CD8-positive, alpha-beta memory T cell (primary cell): ENCODE data around the gene CTSH. TPM values are rescaled to one million over a fixed set of nuclear protein-coding genes. Genes with fewer than 3 reads are reported as not detected.

ENCODE experiments used
- CTCF ChIA-PET: fragments of 350-600 bp; sonication (Branson Sonifier 250); formaldehyde crosslinking; loops from one replicate; lab custom pipeline; 2021; ENCODE audit warnings: antibody characterized with exemption; lab: Charles Lee
- POLR2A ChIA-PET: fragments of 350-600 bp; sonication (Branson Sonifier 250); formaldehyde crosslinking; loops from one replicate; lab custom pipeline; 2021; ENCODE audit warnings: antibody characterized with exemption; lab: Charles Lee
- DNase-seq, 5 donors: peaks; one replicate each; pipeline versions ENCODE4 v3.0.0 to v3.0.0-alpha.2; 2020 to 2022; ENCODE audit warnings: mixed read lengths in 1 of 5
- H3K27ac ChIP-seq: one replicate; pipeline ENCODE4 v1.7.0; 2013; ENCODE audit warnings: low read depth, mild to moderate bottlenecking, low read length, moderate library complexity
- H3K27me3 ChIP-seq: 2 replicates; pipeline ENCODE4 v1.7.0; 2013; ENCODE audit warnings: low read length, mild to moderate bottlenecking; ENCODE audit not compliant: insufficient read depth, poor library complexity, severe bottlenecking
- H3K36me3 ChIP-seq: 2 replicates; pipeline ENCODE4 v1.7.0; 2013; ENCODE audit warnings: mild to moderate bottlenecking, low read length, moderate library complexity; ENCODE audit not compliant: insufficient read depth
- H3K4me1 ChIP-seq: 2 replicates; pipeline ENCODE4 v1.7.0; 2013; ENCODE audit warnings: mild to moderate bottlenecking, low read length, moderate library complexity; ENCODE audit not compliant: insufficient read depth
- H3K4me3 ChIP-seq: 2 replicates; pipeline ENCODE4 v1.7.0; 2013; ENCODE audit warnings: mild to moderate bottlenecking, low read length
- H3K9me3 ChIP-seq: 2 replicates; pipeline ENCODE4 v1.7.0; 2013; ENCODE audit warnings: mild to moderate bottlenecking, low read length
- H3K27ac Mint-ChIP-seq, 8 donors: one replicate each; pipeline ENCODE4 v1.8.0; 2020 to 2021; ENCODE audit warnings: mixed read lengths in 8 of 8, mild to moderate bottlenecking in 6 of 8, inconsistent platforms in 3 of 8, moderate library complexity in 3 of 8
- H3K27me3 Mint-ChIP-seq, 2 donors: one replicate each; pipeline ENCODE4 v1.8.0; 2020 to 2021; ENCODE audit warnings: mixed read lengths in 2 of 2, mild to moderate bottlenecking in 1 of 2, moderate library complexity in 1 of 2
- H3K36me3 Mint-ChIP-seq, 3 donors: one replicate each; pipeline ENCODE4 v1.8.0; 2020 to 2021; ENCODE audit warnings: mixed read lengths in 3 of 3, inconsistent platforms in 1 of 3, mild to moderate bottlenecking in 1 of 3
- H3K4me1 Mint-ChIP-seq, 3 donors: one replicate each; pipeline ENCODE4 v1.8.0; 2020 to 2021; ENCODE audit warnings: mixed read lengths in 3 of 3, inconsistent platforms in 1 of 3, mild to moderate bottlenecking in 1 of 3
- H3K4me3 Mint-ChIP-seq, 7 donors: one replicate each; pipeline ENCODE4 v1.8.0; 2020 to 2021; ENCODE audit warnings: mixed read lengths in 7 of 7, mild to moderate bottlenecking in 6 of 7, moderate library complexity in 4 of 7, inconsistent platforms in 2 of 7
- H3K9me3 Mint-ChIP-seq, 5 donors: one replicate each; pipeline ENCODE4 v1.8.0; 2020 to 2022; ENCODE audit warnings: mixed read lengths in 5 of 5, mild to moderate bottlenecking in 3 of 5, moderate library complexity in 2 of 5, inconsistent platforms in 1 of 5
- polyA plus RNA-seq: library from polyadenylated mRNA; unstranded; fragments of 300-500 nt; fragmentation: Illumina TruSeq; gene quantifications from one replicate; pipeline ENCODE4 v1.2.3, GENCODE V29; 2021
- total RNA-seq, 2 experiments: library from RNA; stranded (reverse); gene quantifications; one replicate each; pipeline ENCODE4 v1.2.3, GENCODE V29; 2021

The CTSH gene
- total and polyA plus RNA-seq, 3 experiments from 2014 or later, result 8.1 to 68.7 (median 9.8) TPM

- Mint-ChIP-seq H3K36me3 (peaks cover 0 to 78% (median 6%) of the 10 kb centered on the region in 3 donors), H3K27me3 (no peaks in the 10 kb centered on the region), H3K27ac (peak overlapping the region in 4 of 8 donors; percentile 5 to 64 (median 41)), H3K9me3 (no peaks in the 10 kb centered on the region), H3K4me1 (peaks cover 12 to 21% (median 17%) of the 10 kb centered on the region in 3 donors), H3K4me3 (no peak overlapping the region)
- no peaks in the 10 kb centered on the region for H3K4me1 ChIP-seq
- H3K27me3 ChIP-seq, result no peaks in the 10 kb centered on the region
- DNase-seq, result no peak
- no peaks in the 10 kb centered on the region for H3K9me3 ChIP-seq
- H3K36me3 ChIP-seq, result peaks cover 25% of the 10 kb centered on the region
- H3K27ac ChIP-seq, result no peak overlapping the region
- POLR2A ChIA-PET, result no interaction called here
- H3K4me3 ChIP-seq, result no peak overlapping the region
- CTCF ChIA-PET, result no interaction called here
These were observed 29.3 kb downstream of the CTSH start for GRCh38 chr15:78915341-78916087.

- ChIA-PET POLR2A (no interaction called here), CTCF (no interaction called here)
- no peaks in the 10 kb centered on the region for H3K9me3 Mint-ChIP-seq
These were observed 30.6 kb downstream of the CTSH start for GRCh38 chr15:78914027-78914764.

GRCh38 chr15:78913012-78913411 is 31.8 kb downstream of the CTSH start:
- peaks cover 30% of the 10 kb centered on the region for H3K36me3 ChIP-seq
- no peaks in the 10 kb centered on the region for H3K9me3 Mint-ChIP-seq
- H3K4me1 Mint-ChIP-seq, result peaks cover 26 to 38% (median 37%) of the 10 kb centered on the region in 3 donors
- H3K27me3 Mint-ChIP-seq, result no peaks in the 10 kb centered on the region
- CTCF ChIA-PET, result no interaction called here
- POLR2A ChIA-PET, result no interaction called here
- H3K4me1 ChIP-seq, result no peaks in the 10 kb centered on the region
- no peaks in the 10 kb centered on the region for H3K27me3 ChIP-seq
- no peak overlapping the region for H3K4me3 Mint-ChIP-seq
- H3K27ac ChIP-seq, result no peak overlapping the region
- H3K4me3 ChIP-seq, result no peak overlapping the region
- H3K27ac Mint-ChIP-seq, result peak overlapping the region in 2 of 8 donors; percentile 0 to 6
- H3K9me3 ChIP-seq, result no peaks in the 10 kb centered on the region
- DNase-seq, result no peak
- H3K36me3 Mint-ChIP-seq, result peaks cover 0 to 80% (median 17%) of the 10 kb centered on the region in 3 donors

More at GRCh38 chr15:78914027-78914764, 30.6 kb downstream of the CTSH start:
- H3K27me3 ChIP-seq, result no peaks in the 10 kb centered on the region
- H3K27me3 Mint-ChIP-seq, result no peaks in the 10 kb centered on the region
- H3K9me3 ChIP-seq, result no peaks in the 10 kb centered on the region
- H3K4me1 ChIP-seq, result no peaks in the 10 kb centered on the region
- H3K36me3 ChIP-seq, result peaks cover 30% of the 10 kb centered on the region
- H3K4me1 Mint-ChIP-seq, result peaks cover 22 to 34% (median 31%) of the 10 kb centered on the region in 3 donors
- H3K4me3 ChIP-seq, result no peak overlapping the region
- H3K27ac ChIP-seq, result no peak overlapping the region
- H3K4me3 Mint-ChIP-seq, result no peak overlapping the region
- H3K36me3 Mint-ChIP-seq, result peaks cover 0 to 80% (median 16%) of the 10 kb centered on the region in 3 donors
- DNase-seq, result no peak
- H3K27ac Mint-ChIP-seq, result peak overlapping the region in 2 of 8 donors; percentile 73 to 77

GRCh38 chr15:78912316-78912715 is 32.5 kb downstream of the CTSH start:
- H3K4me1 Mint-ChIP-seq, result peaks cover 31 to 38% (median 37%) of the 10 kb centered on the region in 3 donors

DNA sequence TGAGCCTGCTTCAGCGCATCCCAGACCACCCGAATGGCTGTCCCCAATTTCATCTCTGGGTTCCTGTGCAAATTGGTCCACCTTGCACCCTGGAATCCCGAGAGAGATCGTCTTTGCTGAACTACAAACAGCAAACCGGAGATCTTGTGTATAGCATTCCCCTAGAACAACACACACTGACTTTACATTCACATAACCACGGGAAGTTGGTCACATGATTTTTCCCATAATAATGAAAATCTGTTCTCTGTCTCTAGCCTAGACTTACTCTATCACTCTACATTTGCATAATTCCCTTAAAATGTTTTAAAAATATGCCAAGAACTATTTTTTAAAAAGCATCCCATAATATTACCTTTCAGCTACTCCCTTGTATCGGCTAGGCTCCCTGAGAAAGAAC is 34.6 kb downstream of the CTSH start:
- H3K27ac ChIP-seq, result no peak overlapping the region
- Mint-ChIP-seq H3K4me3 (no peak overlapping the region), H3K4me1 (peaks cover 29 to 36% (median 31%) of the 10 kb centered on the region in 3 donors), H3K27ac (peak overlapping the region in 4 of 8 donors; percentile 42 to 89 (median 60)), H3K9me3 (no peaks in the 10 kb centered on the region), H3K36me3 (peaks cover 9 to 88% (median 19%) of the 10 kb centered on the region in 3 donors), H3K27me3 (no peaks in the 10 kb centered on the region)
- POLR2A ChIA-PET, result no interaction called here
- H3K36me3 ChIP-seq, result peaks cover 47% of the 10 kb centered on the region
- H3K4me3 ChIP-seq, result no peak overlapping the region
- H3K27me3 ChIP-seq, result no peaks in the 10 kb centered on the region
- H3K9me3 ChIP-seq, result no peaks in the 10 kb centered on the region
- no peaks in the 10 kb centered on the region for H3K4me1 ChIP-seq
- DNase-seq, result no peak
- CTCF ChIA-PET, result no interaction called here

More at GRCh38 chr15:78912316-78912715, 32.5 kb downstream of the CTSH start:
- H3K4me3 ChIP-seq, result no peak overlapping the region
- POLR2A ChIA-PET, result no interaction called here
- Mint-ChIP-seq H3K4me3 (no peak overlapping the region), H3K27me3 (no peaks in the 10 kb centered on the region), H3K27ac (peak overlapping the region in 3 of 8 donors; percentile 0 to 37 (median 24)), H3K36me3 (peaks cover 2 to 82% (median 19%) of the 10 kb centered on the region in 3 donors), H3K9me3 (no peaks in the 10 kb centered on the region)
- no peak for DNase-seq
- H3K27me3 ChIP-seq, result no peaks in the 10 kb centered on the region
- CTCF ChIA-PET, result no interaction called here
- H3K4me1 ChIP-seq, result no peaks in the 10 kb centered on the region
- peaks cover 32% of the 10 kb centered on the region for H3K36me3 ChIP-seq
- H3K9me3 ChIP-seq, result no peaks in the 10 kb centered on the region
- H3K27ac ChIP-seq, result no peak overlapping the region

- no peaks in the 10 kb centered on the region for H3K27me3 Mint-ChIP-seq
- H3K36me3 Mint-ChIP-seq, result peaks cover 11 to 87% (median 22%) of the 10 kb centered on the region in 3 donors
These were observed 35.0 kb downstream of the CTSH start for GRCh38 chr15:78909791-78910228.

DNA sequence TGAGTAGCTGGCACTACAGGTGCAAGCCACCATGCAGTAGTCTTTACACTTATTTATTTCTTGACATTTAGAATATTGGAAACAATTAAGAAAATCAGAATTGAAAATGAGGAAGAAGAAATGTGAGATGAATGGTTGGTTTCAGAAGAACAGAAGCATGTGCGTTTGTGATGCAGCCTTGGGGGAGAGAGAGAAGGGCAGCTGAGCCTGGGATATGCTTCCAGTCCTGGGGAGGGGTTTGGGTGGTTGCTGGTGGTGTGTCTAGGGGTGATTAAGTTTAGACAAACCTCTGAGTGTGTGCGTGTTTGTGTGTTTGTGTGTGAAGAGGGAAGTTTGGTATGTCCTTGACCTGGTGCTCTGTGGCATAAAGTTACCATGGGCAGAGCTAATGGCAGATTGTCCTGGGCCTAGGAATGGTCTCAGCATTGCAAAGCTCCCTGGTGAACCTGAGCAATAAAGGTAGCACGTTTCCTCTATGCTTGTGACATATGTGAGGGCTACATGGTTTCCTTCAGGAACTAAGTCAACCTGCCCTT is 35.6 kb downstream of the CTSH start:
- CTCF ChIA-PET, result no interaction called here
- Histone ChIP-seq H3K9me3 (no peaks in the 10 kb centered on the region), H3K4me3 (no peak overlapping the region), H3K27me3 (no peaks in the 10 kb centered on the region), H3K4me1 (no peaks in the 10 kb centered on the region), H3K27ac (no peak overlapping the region), H3K36me3 (peaks cover 53% of the 10 kb centered on the region)
- POLR2A ChIA-PET, result no interaction called here
- no peak overlapping the region for H3K4me3 Mint-ChIP-seq
- peak overlapping the region in 3 of 8 donors; percentile 5 to 59 (median 27) for H3K27ac Mint-ChIP-seq
- peaks cover 31 to 34% (median 33%) of the 10 kb centered on the region in 3 donors for H3K4me1 Mint-ChIP-seq
- no peaks in the 10 kb centered on the region for H3K9me3 Mint-ChIP-seq
- no peaks in the 10 kb centered on the region for H3K27me3 Mint-ChIP-seq
- H3K36me3 Mint-ChIP-seq, result peaks cover 15 to 88% (median 23%) of the 10 kb centered on the region in 3 donors
- DNase-seq, result no peak

More at GRCh38 chr15:78909791-78910228, 35.0 kb downstream of the CTSH start:
- H3K4me1 ChIP-seq, result no peaks in the 10 kb centered on the region
- H3K27ac Mint-ChIP-seq, result peak overlapping the region in 5 of 8 donors; percentile 27 to 89 (median 59)
- no peaks in the 10 kb centered on the region for H3K9me3 ChIP-seq
- H3K4me1 Mint-ChIP-seq, result peaks cover 31 to 36% (median 31%) of the 10 kb centered on the region in 3 donors
- POLR2A ChIA-PET, result no interaction called here
- H3K4me3 ChIP-seq, result no peak overlapping the region
- CTCF ChIA-PET, result no interaction called here
- H3K9me3 Mint-ChIP-seq, result no peaks in the 10 kb centered on the region
- peak overlapping the region in 1 of 7 donors; percentile 9 for H3K4me3 Mint-ChIP-seq
- peak in 1 of 5 donors; percentile 16 for DNase-seq
- peaks cover 48% of the 10 kb centered on the region for H3K36me3 ChIP-seq
- H3K27ac ChIP-seq, result no peak overlapping the region
- H3K27me3 ChIP-seq, result no peaks in the 10 kb centered on the region
